Colon (tissue), 2 donors: ENCODE data around the gene PMM1.
"Not testable (repeated sequence)": the region's sequence is repeated elsewhere in the genome, so short reads cannot be mapped to it uniquely, and the experiment has no call there.

Source experiments
- FAIRE-seq: peaks from 2 replicates; lab custom pipeline; 2012; peaks lifted over from hg19 to GRCh38; lab: Jason Lieb, UNC
- donor health status: control.
- donor health status: control.

PMM1 gene

DNA sequence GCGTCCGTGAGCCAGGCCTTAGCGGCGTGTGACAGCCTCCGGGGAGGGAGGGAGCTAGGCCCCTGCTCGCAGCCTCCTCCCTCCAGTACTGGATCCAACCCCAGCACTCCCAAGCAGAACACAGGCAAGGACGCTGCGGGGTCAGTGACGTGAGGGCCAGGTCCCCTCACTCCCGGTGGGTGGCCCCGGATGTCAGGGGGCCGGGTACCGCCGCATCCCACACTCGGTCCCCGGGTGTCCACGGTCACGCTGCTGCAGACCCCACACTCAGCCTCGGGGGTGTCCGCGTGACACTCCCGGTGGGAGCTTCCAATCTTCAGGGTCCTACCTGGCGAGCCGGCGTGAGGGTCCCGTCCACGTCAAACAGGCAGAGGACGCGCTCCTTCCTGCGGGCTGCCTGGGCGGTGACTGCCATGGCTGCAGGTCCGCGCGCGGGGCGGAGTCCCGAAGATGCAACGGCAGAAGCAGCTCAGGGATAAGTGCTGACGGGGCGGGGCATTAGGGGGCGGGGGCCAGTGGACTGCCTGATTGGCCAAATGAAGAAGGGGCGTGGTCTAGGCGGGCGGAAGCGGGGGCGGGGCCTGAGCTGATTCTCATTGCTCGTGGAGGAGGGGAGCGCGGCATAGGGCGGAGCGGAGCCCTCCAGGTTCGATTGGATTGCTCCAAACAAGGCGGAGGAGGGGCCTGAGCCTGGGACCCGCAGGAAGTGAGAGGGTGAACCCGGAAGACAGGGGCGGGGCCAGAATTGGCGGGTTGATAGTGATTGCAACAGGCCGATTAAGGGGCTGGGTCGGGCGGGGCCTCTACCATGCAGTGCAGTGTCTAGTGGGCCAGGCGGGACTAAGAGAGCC is at the start of gene PMM1:
PMM1 (minus strand) TSS at position 450 of the 851 bp plus-strand sequence; CDS start at position 415, 35 bp downstream.
- no peak for FAIRE-seq

DNA sequence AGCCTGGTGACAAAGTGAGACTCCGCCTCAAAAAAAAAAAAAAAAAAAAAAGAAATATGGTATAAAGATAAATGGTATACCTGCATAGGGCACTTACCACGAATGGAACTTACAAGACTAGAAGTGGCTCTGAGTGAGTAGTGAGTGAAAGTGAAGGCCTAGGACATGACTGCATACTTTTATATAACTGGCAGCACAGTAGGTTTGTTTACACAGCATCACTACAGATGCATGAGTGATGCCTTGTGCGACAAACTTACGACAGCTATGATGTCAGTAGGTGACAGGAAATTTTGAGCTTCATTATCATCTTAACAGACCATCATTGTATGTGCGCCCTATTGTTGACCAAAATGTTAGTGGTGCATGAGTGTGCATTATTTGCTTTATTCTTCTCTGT is 49.1 kb upstream of the PMM1 start:
- FAIRE-seq, result no peak

DNA sequence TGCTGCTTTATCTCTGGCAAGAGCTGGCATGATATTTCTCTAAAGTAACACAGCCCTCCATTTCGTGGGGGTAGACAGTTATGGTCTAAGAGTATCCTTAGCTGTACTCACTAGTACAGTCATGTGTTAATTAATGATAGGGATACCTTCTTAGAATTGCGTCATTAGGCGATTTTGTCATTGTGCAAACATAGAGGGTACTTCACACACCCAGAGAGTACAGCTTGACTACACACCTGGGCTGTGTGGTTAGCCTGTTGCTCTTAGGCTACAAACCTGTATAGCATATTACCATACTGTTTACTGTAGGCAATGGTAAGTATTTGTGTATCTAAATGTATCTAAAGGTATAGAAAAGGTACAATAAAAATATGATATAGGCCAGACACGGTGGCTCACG is 48.5 kb upstream of the PMM1 start:
- no peak for FAIRE-seq

DNA sequence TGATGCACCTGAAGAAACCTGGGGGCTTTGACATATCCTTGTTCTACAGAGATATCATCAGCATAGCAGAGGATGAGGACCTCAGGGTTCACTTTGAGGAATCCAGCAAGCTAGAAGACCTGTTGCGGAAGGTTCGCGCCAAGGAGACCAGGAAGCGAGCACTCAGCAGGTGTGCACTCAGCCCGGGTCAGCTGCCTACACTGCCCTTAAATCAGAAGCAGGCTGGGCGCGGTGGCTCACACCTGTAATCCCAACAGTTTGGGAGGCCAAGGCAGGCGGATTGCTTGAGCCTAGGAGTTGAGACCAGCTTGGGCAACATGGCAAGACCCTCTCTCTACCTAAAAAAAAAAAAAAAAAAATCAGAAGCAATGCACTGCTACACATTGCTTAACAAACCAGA is 48.0 kb upstream of the PMM1 start:
- not testable (repeated sequence) for FAIRE-seq

DNA sequence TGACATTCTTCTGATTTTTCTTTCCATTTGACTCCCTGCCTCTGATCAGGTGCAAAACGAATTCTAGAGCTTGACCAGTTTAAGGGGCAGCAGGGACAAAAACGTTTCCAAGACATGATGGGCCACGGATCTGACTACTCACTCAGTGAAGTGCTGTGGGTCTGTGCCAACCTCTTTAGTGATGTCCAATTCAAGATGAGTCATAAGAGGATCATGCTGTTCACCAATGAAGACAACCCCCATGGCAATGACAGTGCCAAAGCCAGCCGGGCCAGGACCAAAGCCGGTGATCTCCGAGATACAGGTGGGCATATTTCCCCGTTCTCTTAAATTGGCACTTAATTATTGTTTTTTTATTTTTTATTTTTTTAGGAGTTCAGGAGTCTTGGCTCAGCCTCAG is 46.8 kb upstream of the PMM1 start:
- no peak for FAIRE-seq

DNA sequence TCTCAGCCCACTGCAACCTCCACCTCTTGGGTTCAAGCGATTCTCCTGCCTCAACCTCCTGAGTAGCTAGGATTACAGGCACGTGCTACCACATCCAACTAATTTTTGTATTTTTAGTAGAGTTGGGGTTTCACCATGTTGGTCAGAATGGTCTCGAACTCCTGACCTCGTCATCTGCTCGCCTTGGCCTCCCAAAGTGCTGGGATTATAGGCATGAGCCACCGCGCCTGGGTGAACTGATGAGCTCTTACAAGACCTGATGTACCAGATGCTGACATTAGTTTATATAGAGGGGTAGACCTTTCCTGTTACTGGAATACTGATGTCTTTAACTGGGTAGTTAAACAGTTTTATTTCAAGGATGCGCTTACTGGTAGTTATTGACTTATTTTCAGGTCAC is 45.0 kb upstream of the PMM1 start:
- not testable (repeated sequence) for FAIRE-seq

DNA sequence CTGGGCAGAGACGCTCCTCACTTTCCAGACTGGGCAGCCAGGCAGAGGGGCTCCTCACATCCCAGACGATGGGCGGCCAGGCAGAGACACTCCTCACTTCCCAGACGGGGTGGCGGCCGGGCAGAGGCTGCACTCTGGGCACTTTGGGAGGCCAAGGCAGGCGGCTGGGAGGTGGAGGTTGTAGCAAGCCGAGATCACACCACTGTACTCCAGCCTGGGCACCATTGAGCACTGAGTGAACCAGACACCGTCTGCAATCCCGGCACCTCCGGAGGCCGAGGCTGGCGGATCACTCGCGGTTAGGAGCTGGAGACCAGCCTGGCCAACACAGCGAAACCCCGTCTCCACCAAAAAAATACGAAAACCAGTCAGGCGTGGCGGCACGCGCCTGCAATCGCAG is 42.0 kb upstream of the PMM1 start:
- not testable (repeated sequence) for FAIRE-seq

DNA sequence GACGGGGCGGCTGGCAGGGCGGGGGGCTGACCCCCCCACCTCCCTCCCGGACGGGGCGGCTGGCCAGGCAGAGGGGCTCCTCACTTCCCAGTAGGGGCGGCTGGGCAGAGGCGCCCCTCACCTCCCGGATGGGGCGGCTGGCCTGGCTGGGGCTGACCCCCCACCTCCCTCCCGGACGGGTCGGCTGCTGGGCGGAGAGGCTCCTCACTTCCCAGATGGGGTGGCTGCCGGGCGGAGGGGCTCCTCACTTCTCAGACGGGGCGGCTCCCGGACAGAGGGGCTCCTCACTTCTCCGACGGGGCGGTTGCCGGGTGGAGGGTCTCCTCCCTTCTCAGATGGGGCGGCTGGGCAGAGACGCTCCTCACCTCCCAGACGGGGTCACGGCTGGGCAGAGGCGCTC is 41.5 kb upstream of the PMM1 start:
- FAIRE-seq, result not testable (repeated sequence)

DNA sequence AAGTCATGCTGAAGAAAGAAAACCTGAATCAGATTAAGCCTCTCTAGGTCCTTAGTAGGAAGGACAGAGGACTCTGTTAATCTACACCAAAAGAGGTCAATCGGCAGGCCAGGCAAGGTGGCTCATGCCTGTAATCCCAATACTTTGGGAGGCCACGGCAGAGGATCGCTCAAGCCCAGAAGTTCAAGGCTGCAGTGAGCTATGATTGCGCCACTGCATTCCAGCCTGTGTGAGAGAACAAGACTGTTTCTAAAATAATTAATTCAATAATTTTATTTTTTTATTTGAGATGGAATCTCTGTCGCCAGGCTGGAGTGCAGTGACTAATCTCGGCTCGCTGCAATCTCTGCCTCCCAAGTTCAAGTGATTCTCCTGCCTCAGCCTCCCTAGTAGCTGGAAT is 35.9 kb upstream of the PMM1 start:
- FAIRE-seq, result no peak

DNA sequence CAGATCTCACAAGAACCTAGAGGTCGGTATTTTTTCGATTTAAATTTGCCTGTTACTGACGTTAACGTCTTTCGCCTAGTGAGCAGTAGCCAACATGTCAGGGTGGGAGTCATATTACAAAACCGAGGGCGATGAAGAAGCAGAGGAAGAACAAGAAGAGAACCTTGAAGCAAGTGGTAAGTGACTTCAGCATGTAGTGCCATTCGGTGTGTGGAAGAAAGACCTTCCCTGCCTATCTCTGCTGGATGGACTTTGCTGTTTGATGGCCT is 32.2 kb upstream of the PMM1 start:
- no peak for FAIRE-seq

DNA sequence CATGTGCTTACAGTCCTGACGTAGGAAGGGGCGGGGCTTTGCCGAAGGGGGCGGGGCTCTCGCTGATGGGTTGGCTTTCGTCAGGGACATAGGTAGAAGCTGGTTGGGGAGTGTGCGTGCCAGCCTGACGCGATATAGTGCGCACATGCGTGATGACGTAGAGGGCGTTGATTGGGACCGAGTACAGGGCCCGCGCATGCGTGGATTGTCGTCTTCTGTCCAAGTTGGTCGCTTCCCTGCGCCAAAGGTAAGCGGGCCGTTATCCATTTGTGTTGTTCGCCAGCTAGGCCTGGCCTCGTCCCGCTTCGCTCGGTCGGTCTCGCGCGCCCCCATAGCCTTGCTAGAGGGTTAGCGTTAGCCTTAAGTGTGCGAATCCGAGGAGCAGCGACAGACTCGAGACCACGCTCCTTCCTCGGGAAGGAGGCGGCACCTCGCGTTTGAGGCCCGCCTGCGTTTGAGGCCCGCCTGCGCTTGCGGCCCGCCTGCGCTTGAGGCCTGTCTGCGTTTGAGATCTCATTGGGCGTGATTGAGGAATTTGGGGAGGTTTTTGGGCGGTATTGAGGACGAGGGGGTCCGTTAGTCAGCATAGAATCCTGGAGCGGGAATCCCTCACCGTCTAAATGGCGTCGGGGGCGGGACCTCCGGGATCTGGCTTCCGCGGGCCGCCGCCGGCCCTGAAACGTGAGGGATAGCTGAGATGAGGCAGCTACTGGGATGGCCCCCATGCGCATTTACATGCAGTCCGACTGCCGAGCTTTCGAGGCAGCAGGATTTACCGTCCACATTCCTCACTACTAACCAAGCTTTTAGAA is 31.7 kb upstream of the PMM1 start, which contains the start of gene XRCC6:
XRCC6 (plus strand) TSS at position 197 of the 812 bp plus-strand sequence. CDS start 710 bp downstream, outside the sequence.
- no peak for FAIRE-seq

DNA sequence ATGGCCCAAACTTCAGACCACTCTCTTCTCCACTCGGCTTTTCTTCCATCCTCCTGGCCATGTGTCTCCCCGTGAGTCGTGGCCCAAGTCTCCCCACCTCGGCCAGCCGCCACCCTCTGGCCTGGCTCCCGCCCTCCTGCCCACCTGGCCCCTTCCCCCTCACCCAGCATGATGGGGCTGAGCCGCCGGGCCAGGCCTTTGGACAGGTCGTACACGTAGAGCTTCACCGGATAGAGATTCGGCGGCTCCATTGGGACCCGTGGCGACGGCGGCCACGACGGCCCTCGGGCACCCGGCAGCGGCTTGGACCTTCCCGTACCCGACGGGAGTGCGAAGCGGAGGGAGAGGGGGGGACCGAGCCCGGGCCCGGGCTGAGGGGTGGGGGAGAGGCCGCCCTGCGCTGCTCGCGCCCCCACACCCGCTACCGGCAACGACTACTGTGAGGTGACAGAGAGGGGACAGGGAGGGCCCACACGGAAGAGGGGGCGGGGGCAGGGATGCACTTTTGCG is 31.0 kb upstream of the PMM1 start, which contains the start of gene DESI1:
DESI1 (minus strand) TSS at position 455 of the 510 bp plus-strand sequence; CDS start at position 251, 204 bp downstream.
- FAIRE-seq, result no peak

DNA sequence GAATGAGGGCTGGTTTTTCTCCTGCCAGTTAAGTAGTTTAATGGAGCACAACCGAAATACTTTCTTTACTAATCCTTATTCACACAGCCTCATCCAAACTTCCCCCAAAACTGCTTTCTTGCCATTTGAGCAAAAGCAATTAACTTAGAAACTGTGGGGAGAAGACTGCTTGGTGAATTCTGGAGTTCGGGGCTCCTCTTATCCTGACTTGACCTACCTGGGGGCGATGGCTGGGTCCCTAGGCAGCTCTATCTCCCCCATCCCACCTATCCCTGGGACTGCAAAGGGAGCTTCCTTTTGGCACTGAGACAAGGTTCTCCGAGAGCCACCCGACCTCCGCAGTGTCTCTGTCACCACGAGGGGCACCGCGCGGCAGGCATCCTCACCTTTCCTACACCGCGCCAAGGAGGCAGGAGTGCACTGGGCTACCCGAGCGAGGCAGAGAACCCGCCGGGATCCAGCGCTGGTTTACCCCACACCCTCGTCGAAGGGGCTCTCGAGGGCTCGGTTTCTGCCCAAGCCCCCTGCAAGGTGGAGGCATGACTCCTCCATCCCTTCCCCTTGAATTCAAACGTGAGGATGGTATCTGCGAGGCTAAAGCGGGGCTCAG is 30.4 kb upstream of the PMM1 start:
- no peak for FAIRE-seq

DNA sequence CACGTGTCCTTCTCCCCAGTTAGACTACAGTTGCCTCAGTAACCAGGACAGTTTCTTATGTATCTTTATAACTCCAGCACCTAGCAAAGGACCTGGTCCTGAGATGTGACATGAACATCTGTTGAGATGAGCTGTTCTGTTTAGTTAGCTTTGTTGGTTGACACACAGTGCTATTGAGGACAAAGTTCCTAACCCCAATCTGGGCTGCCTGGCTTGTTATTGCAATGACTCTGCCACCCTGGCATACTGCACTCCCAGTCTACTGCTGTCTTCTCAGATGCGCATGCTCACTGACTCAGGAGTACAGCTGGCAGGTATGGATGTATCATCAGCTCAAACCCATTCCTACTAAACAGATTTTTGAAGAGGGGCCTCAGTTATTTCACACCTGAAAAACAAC is 23.8 kb upstream of the PMM1 start:
- FAIRE-seq, result no peak

DNA sequence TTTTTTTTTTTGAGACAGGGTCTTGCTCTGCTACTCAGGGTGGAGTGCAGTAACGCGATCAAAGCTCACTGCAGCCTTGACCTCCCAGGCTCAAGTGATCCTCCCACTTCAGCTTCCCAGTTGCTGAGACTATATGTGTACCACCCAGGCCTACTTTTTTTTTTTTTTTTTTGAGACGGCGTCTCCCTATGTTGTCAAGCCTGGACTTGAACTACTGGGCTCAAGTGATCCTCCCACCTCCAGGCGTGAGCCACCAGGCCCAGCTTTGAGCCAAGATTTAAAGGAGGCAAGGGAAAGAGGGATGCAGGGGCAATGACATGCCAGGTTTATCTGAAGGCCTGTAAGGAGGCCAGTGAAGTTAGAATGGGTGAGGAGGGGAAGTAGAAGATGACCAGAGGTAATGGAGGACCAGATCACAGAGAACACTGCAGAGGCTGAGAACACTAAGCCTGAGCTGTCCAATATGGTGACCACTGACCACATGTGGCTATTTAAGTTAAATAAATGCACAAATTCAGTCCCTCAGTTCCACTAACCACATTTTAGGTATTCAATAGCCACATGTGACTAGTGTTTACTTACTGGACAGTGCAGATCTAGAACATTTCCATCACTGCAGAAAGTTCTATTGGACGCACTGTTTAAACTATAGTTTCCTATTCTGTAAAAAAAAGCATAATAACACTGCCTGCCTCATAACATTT is 23.1 kb upstream of the PMM1 start:
- no peak for FAIRE-seq

DNA sequence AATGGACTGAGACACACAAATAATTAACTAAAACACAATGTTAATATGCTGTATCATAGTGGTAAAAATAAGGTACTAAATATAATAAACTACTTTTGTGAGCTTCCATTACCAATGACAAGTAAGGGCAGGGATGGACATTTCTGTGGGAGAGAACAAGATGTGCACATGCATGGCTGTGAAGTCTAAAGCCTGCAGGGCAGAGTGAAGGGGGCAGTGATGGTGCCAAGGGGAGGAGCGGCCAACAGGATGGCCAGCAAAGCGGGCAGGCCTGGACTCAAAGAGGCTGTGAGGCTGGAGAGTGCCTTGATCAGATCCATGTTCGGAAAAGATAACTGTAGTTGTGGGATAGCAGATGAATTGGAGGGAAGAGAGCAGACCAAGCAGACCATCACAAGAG is 18.7 kb upstream of the PMM1 start:
- no peak for FAIRE-seq

DNA sequence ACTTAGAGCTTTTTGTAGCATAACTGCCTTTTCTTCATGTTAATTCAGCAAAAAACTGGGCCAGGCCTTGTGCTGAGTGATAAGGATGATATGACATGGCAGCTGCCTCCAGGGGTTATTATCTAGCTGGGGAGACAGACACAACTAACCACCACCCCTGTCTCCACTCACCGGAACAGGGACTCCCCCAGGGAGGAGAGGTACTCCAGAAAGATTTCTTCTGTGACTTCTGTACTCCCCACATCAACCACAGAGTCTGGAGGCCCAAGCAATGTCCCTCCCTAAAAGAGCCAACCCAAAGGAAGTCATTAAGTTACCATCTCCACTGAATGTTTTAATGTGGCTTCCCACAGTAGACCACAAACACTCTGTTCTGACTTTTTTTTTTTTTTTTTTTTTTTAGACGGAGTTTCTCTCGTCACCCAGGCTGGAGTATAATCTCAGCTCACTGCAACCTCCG is 14.3 kb upstream of the PMM1 start:
- no peak for FAIRE-seq

DNA sequence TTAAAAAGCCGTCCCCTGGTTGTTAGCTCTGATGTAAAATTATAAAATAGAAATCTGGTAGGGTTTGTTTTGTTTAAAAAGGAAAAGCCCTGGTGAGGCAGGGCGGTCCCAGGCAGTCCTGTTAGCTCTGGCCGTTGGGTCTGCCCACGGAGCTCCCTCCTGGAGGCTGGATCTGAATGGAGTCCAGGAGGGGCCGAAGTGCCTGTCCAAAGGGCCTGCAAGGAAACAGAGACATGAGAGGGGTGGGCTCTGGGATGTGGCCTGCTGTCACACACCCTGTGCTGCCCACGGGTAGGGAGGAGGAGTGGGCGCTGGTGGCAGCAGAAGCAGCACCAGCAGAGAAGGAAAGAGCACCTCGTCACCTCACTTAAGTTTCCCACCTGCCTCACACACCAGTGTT is 11.3 kb upstream of the PMM1 start:
- FAIRE-seq, result no peak

DNA sequence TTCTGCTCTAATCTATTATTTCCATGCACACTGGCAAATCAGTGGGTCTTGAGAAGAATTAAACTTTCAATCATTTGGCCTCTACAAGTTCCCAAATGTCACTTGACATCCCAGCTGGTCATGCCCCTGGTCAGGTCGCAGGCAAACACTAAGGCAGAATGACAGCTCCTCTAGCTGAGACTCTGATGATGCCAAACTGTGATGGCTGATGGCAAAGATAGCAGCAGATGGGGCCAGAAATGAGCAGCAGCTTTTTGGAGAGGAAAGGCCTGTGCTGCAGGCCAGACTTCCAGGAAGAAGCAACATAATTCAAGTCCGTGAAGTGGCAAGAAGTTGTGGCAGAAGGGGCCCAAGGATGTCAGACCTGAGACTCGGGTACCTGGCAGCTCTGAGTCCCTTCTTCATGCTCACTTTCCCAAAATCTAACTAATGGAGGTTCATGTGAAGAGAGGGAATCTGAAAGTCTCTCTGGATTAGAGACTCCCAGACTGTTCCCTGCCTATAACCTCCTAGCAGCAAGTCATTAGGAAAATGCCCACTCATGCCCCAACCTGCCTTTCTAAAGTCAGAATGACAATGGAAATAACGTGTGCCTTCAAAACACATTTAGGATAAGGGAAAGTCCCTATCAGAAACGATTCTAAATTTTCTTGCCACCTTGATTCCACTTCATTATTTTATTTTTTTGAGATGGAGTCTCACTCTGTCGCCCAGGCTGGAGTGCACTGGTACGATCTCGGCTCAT is 9.4 kb upstream of the PMM1 start:
- no peak for FAIRE-seq

DNA sequence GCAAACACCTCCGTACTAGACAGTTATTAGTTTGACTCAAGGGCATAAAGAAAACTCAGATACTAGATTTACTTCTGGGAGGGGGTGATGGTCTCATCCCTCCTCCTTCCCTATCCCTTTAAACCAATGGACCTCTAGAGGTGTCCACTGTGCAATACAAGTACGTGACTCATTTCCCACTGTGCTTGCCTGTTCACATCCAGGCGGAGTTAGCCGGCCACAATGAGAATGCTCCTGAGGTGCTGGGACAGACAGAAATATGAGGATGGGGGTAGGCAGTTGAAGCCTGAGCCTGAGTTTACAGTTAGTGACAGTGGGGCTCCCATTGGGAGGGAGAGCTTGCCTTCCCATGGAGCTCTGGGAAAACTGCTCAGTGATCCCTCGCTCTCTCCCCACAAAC is 8.4 kb upstream of the PMM1 start:
- FAIRE-seq, result no peak

DNA sequence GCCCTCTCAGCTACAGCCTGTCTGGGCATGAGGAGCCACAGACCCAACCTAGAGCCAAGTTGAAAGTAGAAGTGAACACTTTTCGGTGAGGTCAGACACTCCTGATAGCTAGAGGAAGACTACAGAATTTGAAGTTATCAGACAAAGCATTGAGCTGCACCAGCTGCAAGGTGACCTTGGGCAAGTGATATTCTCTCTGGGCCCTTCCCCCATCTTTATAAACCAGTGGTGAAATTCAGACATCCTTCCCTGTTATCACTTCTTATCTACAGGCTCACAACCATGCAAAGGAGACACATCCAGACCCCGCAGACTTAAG is 8.0 kb upstream of the PMM1 start:
- FAIRE-seq, result no peak
